Lung (tissue), 12 donors: Measurements from ENCODE around the gene ADCY5. TPM values are rescaled to one million over a fixed set of nuclear protein-coding genes. Genes with fewer than 3 reads are reported as not detected.

Experiments
- ATAC-seq: fragments of 200-7000 bp; cut with Tn5 transposase; one replicate; pipeline ENCODE4 v1.9.1; 2020; ENCODE audit warnings: moderate number of reproducible peaks; ENCODE audit not compliant: insufficient read depth, low FRiP score
- DNase-seq, 3 donors: peaks; one replicate each; pipeline ENCODE4 v3.0.0-alpha.2; 2013 to 2017
- H3K27ac ChIP-seq, 2 donors: one replicate each; pipeline ENCODE4 v1.5.1; 2013; ENCODE audit warnings: mild to moderate bottlenecking in 2 of 2, moderate library complexity in 2 of 2, control low read depth in 1 of 2, inconsistent platforms in 1 of 2, low read depth in 1 of 2, low read length in 1 of 2
- H3K27me3 ChIP-seq, 3 donors: one replicate each; pipeline ENCODE4 v1.5.1; 2013; ENCODE audit warnings: low read length in 2 of 3; ENCODE audit not compliant: control insufficient read depth in 3 of 3, insufficient read depth in 3 of 3
- H3K36me3 ChIP-seq, 4 donors: one replicate each; pipeline ENCODE4 v1.5.1; 2013; ENCODE audit warnings: low read length in 4 of 4, mild to moderate bottlenecking in 1 of 4, moderate library complexity in 1 of 4; ENCODE audit not compliant: control insufficient read depth in 4 of 4, insufficient read depth in 4 of 4
- H3K4me1 ChIP-seq, 5 donors: one replicate each; pipeline ENCODE4 v1.5.1; 2013; ENCODE audit warnings: low read length in 5 of 5, mild to moderate bottlenecking in 2 of 5, moderate library complexity in 1 of 5; ENCODE audit not compliant: control insufficient read depth in 5 of 5, insufficient read depth in 5 of 5
- H3K4me3 ChIP-seq: one replicate; pipeline ENCODE4 v1.5.1; 2013; ENCODE audit warnings: mild to moderate bottlenecking, control low read depth, moderate library complexity
- H3K9ac ChIP-seq, 2 donors: one replicate each; pipeline ENCODE4 v1.5.1; 2013; ENCODE audit warnings: low read length in 2 of 2, control low read depth in 1 of 2; ENCODE audit not compliant: insufficient read depth in 1 of 2
- H3K9me3 ChIP-seq, 4 donors: one replicate each; pipeline ENCODE4 v1.5.1; 2013; ENCODE audit warnings: low read length in 3 of 4, mild to moderate bottlenecking in 1 of 4, moderate library complexity in 1 of 4; ENCODE audit not compliant: control insufficient read depth in 4 of 4, insufficient read depth in 3 of 4
- WGBS, 2 donors: extraction: QIAGEN DNeasy Blood & Tissue Kit; methylation state at CpG; one replicate each; pipeline ENCODE4 v1.1.7; 2013; 5-methylcytosine and 5-hydroxymethylcytosine counted together
- polyA plus RNA-seq, 2 donors: library from polyadenylated mRNA; stranded (reverse); fragments of 200-250 nt; gene quantifications; one replicate each; pipeline ENCODE4 v1.2.1, GENCODE V29; 2013
- total RNA-seq, 2 donors: library from RNA; depleted of rRNA in 1 of 2; stranded (reverse); fragments of >200 nt in 1 of 2; gene quantifications; one replicate each; pipeline ENCODE4 v1.2.1, GENCODE V29; 2014 to 2021
- TF ChIP-seq, protein P1 (sequence below): IDR thresholded peaks from 2 replicates; pipeline ENCODE4 v1.5.1; 2012; ENCODE audit warnings: mild to moderate bottlenecking; ENCODE audit errors: control extremely low read depth, extremely low read depth
- donor health status: control.
- donor health status: control.
- donor health status: Bipolar disorder and iron deficiency.
- donor health status: healthy.
- donor health status: DM: yes; HTN: yes; CAD: no.

Gene ADCY5
- total and polyA plus RNA-seq, 4 donors, result 1.2 to 8.4 (median 2.4) TPM

DNA sequence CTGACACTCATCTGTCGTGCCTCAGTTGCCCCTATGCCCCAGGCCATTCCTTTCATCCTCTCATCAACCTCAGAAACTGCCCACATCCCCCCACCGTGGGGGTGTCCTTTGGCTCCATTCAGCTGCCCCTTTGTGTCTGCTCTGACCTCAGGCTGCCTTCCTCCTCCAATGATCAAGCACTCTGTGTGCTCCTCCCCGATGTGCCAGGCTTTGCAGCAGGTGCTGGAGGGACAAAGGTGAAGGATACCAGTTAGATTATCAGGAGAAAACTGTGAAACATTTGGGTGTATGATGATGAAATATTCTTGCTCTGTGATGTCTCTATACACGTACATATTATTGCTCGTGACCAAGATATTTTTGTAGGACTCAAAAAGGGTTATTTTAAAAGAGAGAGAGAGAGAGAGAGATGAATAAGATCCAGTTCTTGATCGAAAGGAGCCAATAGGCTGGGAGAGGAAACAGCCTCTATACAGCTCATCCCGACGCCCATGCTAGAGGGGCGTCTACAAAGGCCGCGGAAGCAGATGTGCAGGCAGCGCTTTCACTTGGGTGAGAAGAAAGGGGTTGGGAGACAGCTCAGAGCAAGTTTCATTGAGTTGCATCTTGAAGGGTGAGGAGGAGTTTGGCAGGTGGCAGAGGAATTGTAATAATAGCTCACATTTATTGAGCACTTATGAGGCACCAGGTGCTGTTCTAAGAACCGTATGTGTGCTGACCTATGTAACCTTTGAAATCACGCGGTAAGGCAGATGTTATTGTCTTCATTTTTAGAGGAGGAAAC, 28.3 kb upstream of the ADCY5 start:
- no peaks in the 10 kb centered on the region for H3K27me3 ChIP-seq
- no peak for DNase-seq
- H3K36me3 ChIP-seq, result no peaks in the 10 kb centered on the region
- H3K9me3 ChIP-seq, result no peaks in the 10 kb centered on the region
- no peak overlapping the region for H3K9ac ChIP-seq
- no peak for ATAC-seq
- no peak overlapping the region for H3K27ac ChIP-seq
- TF ChIP-seq, protein P1, sequence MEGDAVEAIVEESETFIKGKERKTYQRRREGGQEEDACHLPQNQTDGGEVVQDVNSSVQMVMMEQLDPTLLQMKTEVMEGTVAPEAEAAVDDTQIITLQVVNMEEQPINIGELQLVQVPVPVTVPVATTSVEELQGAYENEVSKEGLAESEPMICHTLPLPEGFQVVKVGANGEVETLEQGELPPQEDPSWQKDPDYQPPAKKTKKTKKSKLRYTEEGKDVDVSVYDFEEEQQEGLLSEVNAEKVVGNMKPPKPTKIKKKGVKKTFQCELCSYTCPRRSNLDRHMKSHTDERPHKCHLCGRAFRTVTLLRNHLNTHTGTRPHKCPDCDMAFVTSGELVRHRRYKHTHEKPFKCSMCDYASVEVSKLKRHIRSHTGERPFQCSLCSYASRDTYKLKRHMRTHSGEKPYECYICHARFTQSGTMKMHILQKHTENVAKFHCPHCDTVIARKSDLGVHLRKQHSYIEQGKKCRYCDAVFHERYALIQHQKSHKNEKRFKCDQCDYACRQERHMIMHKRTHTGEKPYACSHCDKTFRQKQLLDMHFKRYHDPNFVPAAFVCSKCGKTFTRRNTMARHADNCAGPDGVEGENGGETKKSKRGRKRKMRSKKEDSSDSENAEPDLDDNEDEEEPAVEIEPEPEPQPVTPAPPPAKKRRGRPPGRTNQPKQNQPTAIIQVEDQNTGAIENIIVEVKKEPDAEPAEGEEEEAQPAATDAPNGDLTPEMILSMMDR, result no peak
- peaks cover 0 to 1% (median 0%) of the 10 kb centered on the region in 5 donors for H3K4me1 ChIP-seq
- H3K4me3 ChIP-seq, result peak overlapping the region; percentile 16
- 82 to 88% methylated on average over 15 of the region's 15 CpGs for WGBS, 2 donors

DNA sequence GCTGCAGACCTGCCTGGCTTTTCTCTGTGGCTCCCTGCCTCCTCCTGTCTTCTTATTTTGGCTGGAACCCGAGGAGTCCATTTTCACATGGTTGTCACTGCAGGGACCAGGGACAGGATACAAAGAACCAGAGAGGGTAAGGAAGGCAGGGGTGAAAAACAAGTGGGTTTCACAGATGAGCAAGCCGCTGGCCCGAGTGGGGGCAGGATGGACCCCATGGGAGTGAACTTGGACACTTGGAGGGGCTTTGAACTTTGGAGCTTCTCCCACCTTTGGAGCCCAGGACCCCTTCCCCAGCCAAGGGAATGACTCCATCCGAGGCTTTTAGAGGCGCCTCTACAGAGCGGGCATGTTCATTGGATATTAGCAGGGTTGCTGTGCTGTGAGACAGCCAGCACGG, 26.9 kb upstream of the ADCY5 start:
- H3K27me3 ChIP-seq, result no peaks in the 10 kb centered on the region
- H3K4me1 ChIP-seq, result peaks cover 0 to 1% (median 0%) of the 10 kb centered on the region in 5 donors
- no peak overlapping the region for H3K27ac ChIP-seq
- no peaks in the 10 kb centered on the region for H3K9me3 ChIP-seq
- H3K36me3 ChIP-seq, result no peaks in the 10 kb centered on the region
- no peak for ATAC-seq
- no peak overlapping the region for H3K4me3 ChIP-seq
- WGBS, 2 donors, result 71 to 79% methylated on average over 7 of the region's 7 CpGs
- TF ChIP-seq, protein P1, result no peak
- H3K9ac ChIP-seq, result no peak overlapping the region
- DNase-seq, result no peak

DNA sequence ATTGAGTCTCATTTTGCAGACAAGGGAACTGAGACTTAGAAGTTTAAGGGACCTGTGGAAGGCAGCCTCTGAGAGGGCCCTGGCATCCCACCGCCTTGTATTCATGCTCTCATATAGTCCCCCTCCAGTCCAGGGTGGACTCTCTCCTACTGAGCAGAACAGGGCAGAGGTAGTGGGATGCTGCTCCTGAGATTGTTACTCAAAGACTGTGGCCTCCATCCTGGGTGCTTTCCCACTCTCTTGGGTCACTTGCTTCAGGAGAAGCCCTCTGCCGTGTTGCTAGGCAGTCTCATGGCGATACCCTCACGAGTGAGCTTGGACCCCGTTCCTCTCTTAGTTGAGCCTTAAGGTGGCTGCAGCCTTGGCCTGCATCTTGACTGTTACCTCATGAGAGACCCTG, 22.2 kb upstream of the ADCY5 start:
- Histone ChIP-seq H3K4me1 (peaks cover 0 to 1% (median 0%) of the 10 kb centered on the region in 5 donors), H3K4me3 (no peak overlapping the region), H3K9ac (no peak overlapping the region), H3K9me3 (no peaks in the 10 kb centered on the region), H3K27me3 (no peaks in the 10 kb centered on the region), H3K36me3 (no peaks in the 10 kb centered on the region), H3K27ac (no peak overlapping the region)
- no peak for DNase-seq
- no peak for ATAC-seq
- WGBS, 2 donors, result 92 to 97% methylated on average over 5 of the region's 5 CpGs
- TF ChIP-seq, protein P1, result no peak
